Transverse colon (tissue), 4 donors: ENCODE measurements around the gene KIAA1217. TPM values are rescaled to one million over a fixed set of nuclear protein-coding genes. Genes with fewer than 3 reads are reported as not detected.

Experiments used
- DNase-seq: peaks from one replicate; pipeline ENCODE4 v3.0.0-alpha.2; 2019
- H3K27ac ChIP-seq, 4 donors: fragments of 200-600 bp; sonication (generic); 2 replicates each; pipeline ENCODE4 v1.5.1; 2016 to 2018; ENCODE audit warnings: inconsistent platforms in 4 of 4
- H3K27me3 ChIP-seq: fragments of 200-600 bp; sonication (generic); 2 replicates; pipeline ENCODE4 v1.5.1; 2017; ENCODE audit warnings: inconsistent platforms
- H3K36me3 ChIP-seq, 4 donors: fragments of 200-600 bp; sonication (generic); 2 replicates each; pipeline ENCODE4 v1.5.1; 2017 to 2019; ENCODE audit warnings: inconsistent platforms in 4 of 4
- H3K4me1 ChIP-seq, 4 donors: fragments of 200-600 bp; sonication (generic); 2 replicates each; pipeline ENCODE4 v1.5.1; 2017 to 2020; ENCODE audit warnings: inconsistent platforms in 4 of 4
- H3K4me3 ChIP-seq, 4 donors: fragments of 200-600 bp; sonication (generic); 1 replicate in 1 of 4; 2 replicates in 3 of 4; pipeline versions ENCODE4 v1.5.1 to v1.6.1; 2017 to 2019; ENCODE audit warnings: inconsistent platforms in 4 of 4
- H3K9me3 ChIP-seq, 2 donors: fragments of 200-600 bp; sonication (generic); 2 replicates each; pipeline ENCODE4 v1.5.1; 2017 to 2019; ENCODE audit warnings: inconsistent platforms in 2 of 2
- EP300 ChIP-seq: sonication (generic); formaldehyde crosslinking; IDR thresholded peaks from one replicate; pipeline ENCODE4 v1.6.1; 2017; ENCODE audit warnings: antibody characterized with exemption, low read depth
- POLR2A ChIP-seq: fragments of 450-650 bp; IDR thresholded peaks from one replicate; pipeline ENCODE4 v1.6.1; 2016; ENCODE audit warnings: antibody characterized with exemption, mild to moderate bottlenecking, moderate library complexity
- POLR2AphosphoS5 ChIP-seq, 3 donors: sonication (generic); formaldehyde crosslinking; IDR thresholded peaks; one replicate each; pipeline ENCODE4 v1.6.1; 2016; ENCODE audit warnings: antibody characterized with exemption in 3 of 3
- WGBS, 2 donors: methylation state at CpG; one replicate each; pipeline ENCODE4 v1.1.5; 2018; ENCODE audit warnings: low coverage in 1 of 2; 5-methylcytosine and 5-hydroxymethylcytosine counted together
- in situ Hi-C, 4 donors: fragments of 200-750 bp; cut with MboI; loops; one replicate each; pipeline versions ENCODE4 v1.15.0 to v1.15.1; 2017; ENCODE audit warnings: low sequenced_read_pairs in 3 of 4, low pct_ligation_motif_present in 1 of 4, low pct_unique_long_range_greater_than_20kb in 1 of 4
- intact Hi-C: fragments of 100-400 bp; cut with DNase I; formaldehyde crosslinking; loops from one replicate; pipeline ENCODE4 v1.15.1; 2023; ENCODE audit warnings: low total_unique reads
- total RNA-seq, 4 donors: library from RNA; depleted of rRNA; stranded (reverse); fragments of >200 nt; gene quantifications; one replicate each; pipeline ENCODE4 v1.1.0, GENCODE V29; 2016
- TF ChIP-seq, protein P1 (sequence below), 5 experiments: fragments of 200-600 bp in 3 of 5; fragments of 450-650 bp in 2 of 5; sonication (generic) in 3 of 5; IDR thresholded peaks; 1 replicate in 2 of 5; 2 replicates in 3 of 5; pipeline ENCODE4 v1.5.1; 2016 to 2017; ENCODE audit warnings: antibody characterized with exemption in 5 of 5, inconsistent platforms in 3 of 5, mild to moderate bottlenecking in 2 of 5, moderate library complexity in 1 of 5

KIAA1217 gene
- total RNA-seq, 4 donors from 2014 or later = 56.5 to 175 (median 72.0) TPM

DNA sequence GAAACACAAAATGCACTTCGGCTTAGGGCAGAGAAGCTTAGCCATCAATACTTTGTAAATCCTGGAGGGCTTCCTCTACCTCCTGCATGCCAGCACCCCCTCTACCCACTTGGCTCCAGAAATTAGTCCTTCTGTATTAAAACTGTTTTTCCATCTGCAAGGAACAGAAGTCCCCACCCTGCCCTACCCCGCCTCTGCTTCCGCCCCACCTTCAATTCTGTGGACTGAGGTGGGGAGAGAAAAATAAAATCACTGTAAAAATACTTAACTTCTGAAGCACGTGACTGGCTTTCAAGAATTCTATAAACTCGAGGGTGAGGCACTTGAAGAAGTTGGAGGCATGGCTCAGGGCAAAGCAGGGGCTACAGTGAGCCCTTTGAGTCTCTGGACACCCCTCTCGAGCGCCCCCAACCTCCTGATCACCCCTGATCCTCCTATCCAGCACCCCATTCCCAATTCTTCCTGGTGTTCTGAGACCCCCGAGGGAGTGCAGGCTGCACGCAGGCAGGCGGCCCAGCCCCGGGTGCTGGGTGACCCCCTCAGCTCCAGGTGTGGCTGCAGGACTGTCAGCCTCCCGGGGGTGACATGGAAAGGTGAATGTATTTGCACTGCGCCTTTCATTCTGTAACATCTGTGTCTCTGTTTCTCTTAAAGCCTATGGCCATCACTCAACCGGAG, 7.3 kb upstream of the KIAA1217 start:
- Histone ChIP-seq H3K4me1 (peaks cover 0 to 9% (median 6%) of the 10 kb centered on the region in 4 donors), H3K27me3 (no peaks in the 10 kb centered on the region), H3K36me3 (no peaks in the 10 kb centered on the region), H3K9me3 (no peaks in the 10 kb centered on the region), H3K27ac (no peak overlapping the region), H3K4me3 (no peak overlapping the region)
- in situ Hi-C loops = loop anchor here in 2 of 4 donors (25.0 kb wide), 2 partner anchors 311 to 889 kb away; no protein-coding TSS in a partner anchor
- 46 to 60% methylated on average over 3 to 14 of the region's 14 CpGs for WGBS, 2 donors
- TF ChIP-seq, protein P1, sequence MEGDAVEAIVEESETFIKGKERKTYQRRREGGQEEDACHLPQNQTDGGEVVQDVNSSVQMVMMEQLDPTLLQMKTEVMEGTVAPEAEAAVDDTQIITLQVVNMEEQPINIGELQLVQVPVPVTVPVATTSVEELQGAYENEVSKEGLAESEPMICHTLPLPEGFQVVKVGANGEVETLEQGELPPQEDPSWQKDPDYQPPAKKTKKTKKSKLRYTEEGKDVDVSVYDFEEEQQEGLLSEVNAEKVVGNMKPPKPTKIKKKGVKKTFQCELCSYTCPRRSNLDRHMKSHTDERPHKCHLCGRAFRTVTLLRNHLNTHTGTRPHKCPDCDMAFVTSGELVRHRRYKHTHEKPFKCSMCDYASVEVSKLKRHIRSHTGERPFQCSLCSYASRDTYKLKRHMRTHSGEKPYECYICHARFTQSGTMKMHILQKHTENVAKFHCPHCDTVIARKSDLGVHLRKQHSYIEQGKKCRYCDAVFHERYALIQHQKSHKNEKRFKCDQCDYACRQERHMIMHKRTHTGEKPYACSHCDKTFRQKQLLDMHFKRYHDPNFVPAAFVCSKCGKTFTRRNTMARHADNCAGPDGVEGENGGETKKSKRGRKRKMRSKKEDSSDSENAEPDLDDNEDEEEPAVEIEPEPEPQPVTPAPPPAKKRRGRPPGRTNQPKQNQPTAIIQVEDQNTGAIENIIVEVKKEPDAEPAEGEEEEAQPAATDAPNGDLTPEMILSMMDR (IDR thresholded peaks at IDR 0.05) = no peak
- TF ChIP-seq POLR2A = no peak
- TF ChIP-seq EP300 = no peak
- TF ChIP-seq POLR2AphosphoS5 (IDR thresholded peaks at IDR 0.05) = no peak
- intact Hi-C loops = no loop called here
- DNase-seq = peak; percentile 23

DNA sequence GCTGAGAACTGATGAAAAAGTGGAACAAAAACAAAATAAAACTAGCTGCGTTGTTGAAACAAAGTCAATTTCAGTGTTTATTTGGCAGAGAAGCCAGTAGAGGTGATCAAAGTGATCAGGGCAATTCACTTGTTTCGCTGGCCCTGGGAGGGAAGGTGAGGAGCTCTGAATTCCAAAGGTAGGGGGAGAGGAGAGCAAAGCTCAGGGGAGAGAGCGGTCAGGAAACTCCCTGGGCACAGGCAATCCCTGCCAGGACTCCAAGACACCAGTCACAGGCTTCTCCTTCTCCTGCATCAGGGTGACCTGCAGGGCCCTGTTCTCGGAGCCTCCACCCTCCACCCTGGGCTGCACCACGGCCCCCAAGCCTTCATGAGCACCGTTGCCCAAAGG, 6.8 kb upstream of the KIAA1217 start:
- TF ChIP-seq EP300 (no peak), POLR2A (no peak), POLR2AphosphoS5 (IDR thresholded peaks at IDR 0.05) (no peak)
- TF ChIP-seq, protein P1 (IDR thresholded peaks at IDR 0.05) = no peak
- peak; percentile 22 for DNase-seq
- WGBS, 2 donors = 46 to 49% methylated on average over 2 to 6 of the region's 6 CpGs
- Histone ChIP-seq H3K9me3 (no peaks in the 10 kb centered on the region), H3K27me3 (no peaks in the 10 kb centered on the region), H3K27ac (no peak overlapping the region), H3K4me1 (peaks cover 0 to 12% (median 9%) of the 10 kb centered on the region in 4 donors), H3K4me3 (no peak overlapping the region), H3K36me3 (no peaks in the 10 kb centered on the region)
- intact Hi-C loops (no loop called here), in situ Hi-C loops (loop anchor here in 2 of 4 donors (25.0 kb wide), 2 partner anchors 310 to 890 kb away; no protein-coding TSS in a partner anchor)

DNA sequence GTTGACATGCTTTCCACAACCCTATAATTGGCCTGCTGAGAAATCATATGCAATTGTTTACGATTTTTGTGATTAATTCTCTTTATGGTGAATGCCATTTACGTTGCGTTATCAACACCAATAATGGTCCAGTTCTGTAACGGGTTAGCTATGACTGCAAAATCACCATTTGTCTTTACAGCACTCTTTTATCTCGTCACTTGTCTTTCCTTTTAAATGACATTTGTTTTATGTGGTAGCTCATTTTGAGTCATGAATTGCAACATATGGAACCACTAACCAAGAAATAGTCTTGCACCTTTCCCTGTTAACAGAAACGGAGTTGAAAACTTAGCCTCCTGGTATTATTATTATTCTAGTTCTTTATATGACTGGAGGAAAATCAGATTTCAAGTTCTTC, 3.1 kb upstream of the KIAA1217 start:
- DNase-seq = no peak
- in situ Hi-C loops (loop anchor here in 2 of 4 donors (25.0 kb wide), 2 partner anchors 306 to 894 kb away; no protein-coding TSS in a partner anchor), intact Hi-C loops (no loop called here)
- 54 to 62% methylated on average over 6 of the region's 6 CpGs for WGBS, 2 donors
- Histone ChIP-seq H3K9me3 (no peaks in the 10 kb centered on the region), H3K4me1 (peaks cover 16 to 44% (median 36%) of the 10 kb centered on the region in 4 donors), H3K27ac (no peak overlapping the region), H3K27me3 (no peaks in the 10 kb centered on the region), H3K36me3 (no peaks in the 10 kb centered on the region), H3K4me3 (no peak overlapping the region)
- TF ChIP-seq POLR2AphosphoS5 (IDR thresholded peaks at IDR 0.05) (no peak), POLR2A (no peak), EP300 (no peak)
- TF ChIP-seq, protein P1 (IDR thresholded peaks at IDR 0.05) = no peak

DNA sequence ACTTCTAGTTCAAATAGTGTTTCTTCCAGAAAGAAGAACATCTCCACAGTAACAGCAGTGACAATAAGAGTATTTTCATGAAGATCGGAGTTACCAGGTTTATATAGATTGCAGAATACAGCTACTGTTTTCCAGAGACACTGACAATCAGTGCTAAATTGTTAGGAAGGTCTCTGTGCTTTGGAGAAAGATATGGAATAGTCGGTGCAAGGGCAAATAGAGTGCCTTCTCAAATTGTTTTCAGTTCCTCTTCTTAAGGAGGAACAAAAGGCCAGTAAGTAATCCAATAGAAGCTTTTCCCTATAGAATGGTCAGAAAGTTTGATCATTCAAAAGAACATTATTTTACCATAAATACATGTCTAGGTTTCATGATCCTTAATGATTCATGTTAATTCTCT, 2.6 kb upstream of the KIAA1217 start:
- in situ Hi-C loops (loop anchor here in 2 of 4 donors (25.0 kb wide), 2 partner anchors 306 to 894 kb away; no protein-coding TSS in a partner anchor), intact Hi-C loops (no loop called here)
- no peaks in the 10 kb centered on the region for H3K36me3 ChIP-seq
- H3K4me1 ChIP-seq = peaks cover 16 to 42% (median 35%) of the 10 kb centered on the region in 4 donors
- DNase-seq = no peak
- TF ChIP-seq, protein P1 (IDR thresholded peaks at IDR 0.05) = no peak
- TF ChIP-seq EP300 (no peak), POLR2AphosphoS5 (IDR thresholded peaks at IDR 0.05) (no peak), POLR2A (no peak)
- H3K27me3 ChIP-seq = no peaks in the 10 kb centered on the region
- WGBS, 2 donors = 45 to 51% methylated on average over 2 of the region's 2 CpGs
- no peak overlapping the region for H3K4me3 ChIP-seq
- H3K27ac ChIP-seq = peak overlapping the region in 3 of 4 donors; percentile 81 to 89 (median 85)
- H3K9me3 ChIP-seq = no peaks in the 10 kb centered on the region
